HG02981 (cell line): Measurements from ENCODE around the gene ANKS3.

Experiments used
- ATAC-seq: cut with Tn5 transposase; IDR thresholded peaks from one replicate; pipeline ENCODE4 v1.9.1; 2021; ENCODE audit warnings: mild to moderate bottlenecking, moderate library complexity; ENCODE audit not compliant: unreplicated experiment

ANKS3 gene

GRCh38 chr16:4686497-4687210 is 47.4 kb downstream of the ANKS3 start:
- no peak for ATAC-seq

- no peak for ATAC-seq
These were observed 48.1 kb downstream of the ANKS3 start for GRCh38 chr16:4685776-4686496.

GRCh38 chr16:4685292-4685691 is 48.8 kb downstream of the ANKS3 start:
- no peak for ATAC-seq

- ATAC-seq: no peak
These were observed 49.3 kb downstream of the ANKS3 start for GRCh38 chr16:4684763-4685162.

GRCh38 chr16:4684058-4684715 is 49.9 kb downstream of the ANKS3 start:
- no peak for ATAC-seq

- no peak for ATAC-seq
These were observed 50.6 kb downstream of the ANKS3 start for GRCh38 chr16:4683255-4684057.

- ATAC-seq: no peak
These were observed 51.3 kb downstream of the ANKS3 start for GRCh38 chr16:4682616-4683254.

- ATAC-seq: no peak
These were observed 51.9 kb downstream of the ANKS3 start for GRCh38 chr16:4682084-4682591.

- ATAC-seq: no peak
These were observed 52.5 kb downstream of the ANKS3 start for GRCh38 chr16:4681471-4682083.

GRCh38 chr16:4680673-4681470 is 53.2 kb downstream of the ANKS3 start:
- ATAC-seq: no peak

GRCh38 chr16:4679850-4680636 is 54.0 kb downstream of the ANKS3 start:
- ATAC-seq: no peak

GRCh38 chr16:4679156-4679849 is 54.8 kb downstream of the ANKS3 start:
- no peak for ATAC-seq

- ATAC-seq: no peak
These were observed 55.5 kb downstream of the ANKS3 start for GRCh38 chr16:4678596-4678995.

GRCh38 chr16:4677994-4678393 is 56.1 kb downstream of the ANKS3 start:
- ATAC-seq: no peak

- no peak for ATAC-seq
These were observed 56.7 kb downstream of the ANKS3 start for GRCh38 chr16:4677390-4677789.

GRCh38 chr16:4676831-4677230 is 57.2 kb downstream of the ANKS3 start:
- no peak for ATAC-seq

GRCh38 chr16:4675864-4676786 is 57.9 kb downstream of the ANKS3 start:
- no peak for ATAC-seq
